HG03097 (cell line): Measurements from ENCODE around the gene DUS1L.

Experiments used
- ATAC-seq: cut with Tn5 transposase; IDR thresholded peaks from one replicate; pipeline ENCODE4 v1.9.1; 2021; ENCODE audit not compliant: unreplicated experiment, low FRiP score

Gene DUS1L

DNA sequence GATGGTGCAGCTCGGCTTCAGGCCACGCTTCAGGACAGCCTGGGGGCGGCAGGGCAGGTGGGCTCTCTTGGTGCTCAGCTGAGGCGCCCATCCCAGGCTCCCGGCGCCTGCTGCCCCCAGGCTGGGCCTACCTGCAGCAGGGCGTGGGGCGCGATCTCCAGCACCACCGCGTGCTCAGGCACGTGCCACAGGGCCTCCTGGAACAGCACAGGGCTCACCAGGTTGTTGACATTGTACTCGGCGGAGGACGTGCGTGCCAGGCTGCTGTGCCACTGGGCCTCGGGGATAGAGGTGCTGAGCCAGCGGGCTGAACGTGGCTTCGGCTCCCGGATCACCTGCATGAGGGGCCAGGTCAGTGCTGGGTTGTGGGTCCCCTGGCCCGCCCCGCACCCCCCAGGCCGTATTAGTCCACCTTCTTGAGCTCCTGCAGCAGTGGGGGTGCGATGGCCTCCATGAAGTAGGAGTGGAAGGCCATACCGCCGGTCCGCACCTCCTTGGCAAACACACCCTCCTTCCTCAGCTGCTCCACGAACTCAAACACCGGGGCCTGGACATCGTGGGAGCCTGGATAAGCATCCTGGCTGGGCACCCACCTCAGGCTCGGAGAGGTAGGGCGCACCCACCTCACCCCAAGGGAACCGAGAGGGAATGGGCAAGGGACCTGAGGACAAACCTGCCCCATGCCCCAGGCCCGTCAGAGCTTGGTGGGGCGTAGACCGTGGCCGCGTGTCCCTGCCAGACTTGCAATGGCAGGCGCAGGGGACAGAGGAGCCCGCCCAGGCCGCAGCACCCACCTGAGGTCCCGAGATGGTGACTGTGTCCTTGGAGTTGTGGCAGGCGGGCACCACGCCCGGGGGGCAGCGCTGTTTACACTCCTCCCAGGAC is 23.5 kb upstream of the DUS1L start:
- ATAC-seq = no peak

DNA sequence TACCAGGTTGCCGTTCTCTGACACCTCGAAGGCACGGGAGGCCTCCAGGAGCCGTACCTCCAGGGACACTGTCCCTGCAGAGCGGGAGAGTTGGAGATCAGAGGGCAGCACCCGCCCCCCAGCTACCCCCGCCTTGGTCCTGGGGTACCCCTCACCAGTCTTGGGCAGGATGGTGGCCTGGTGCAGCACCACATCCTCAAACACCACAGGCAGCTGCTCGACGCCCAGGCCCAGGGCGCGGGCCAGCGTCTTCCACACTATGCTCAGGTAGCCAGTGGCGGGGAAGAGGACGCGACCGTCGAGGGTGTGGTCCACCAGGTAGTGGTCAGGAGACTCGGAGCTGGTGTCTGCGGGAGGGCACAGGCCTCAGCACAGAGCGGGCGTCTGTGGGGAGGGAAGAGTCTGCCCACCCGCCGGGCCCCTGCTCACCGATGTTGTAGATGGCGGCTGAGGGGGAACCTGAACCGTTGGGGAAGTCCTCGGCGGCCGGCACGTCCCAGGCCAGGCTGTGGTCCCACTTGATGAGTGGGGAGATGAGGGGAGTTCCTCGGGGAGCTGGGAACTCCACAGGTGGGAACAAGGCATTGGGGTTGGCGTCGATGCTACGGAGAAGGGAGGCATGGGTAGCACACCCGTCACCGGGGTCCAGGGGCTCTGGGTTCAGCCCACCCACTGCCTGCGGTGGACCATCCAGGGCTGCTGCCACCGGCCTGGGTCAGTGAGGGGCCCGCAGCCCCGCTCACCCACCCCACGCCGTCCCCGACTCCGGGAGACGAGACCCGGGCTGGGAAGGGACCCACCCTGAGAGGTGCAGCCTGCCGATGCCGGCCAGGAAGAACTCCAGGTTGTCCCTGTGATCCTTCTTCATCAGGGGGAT is 22.6 kb upstream of the DUS1L start:
- no peak for ATAC-seq

DNA sequence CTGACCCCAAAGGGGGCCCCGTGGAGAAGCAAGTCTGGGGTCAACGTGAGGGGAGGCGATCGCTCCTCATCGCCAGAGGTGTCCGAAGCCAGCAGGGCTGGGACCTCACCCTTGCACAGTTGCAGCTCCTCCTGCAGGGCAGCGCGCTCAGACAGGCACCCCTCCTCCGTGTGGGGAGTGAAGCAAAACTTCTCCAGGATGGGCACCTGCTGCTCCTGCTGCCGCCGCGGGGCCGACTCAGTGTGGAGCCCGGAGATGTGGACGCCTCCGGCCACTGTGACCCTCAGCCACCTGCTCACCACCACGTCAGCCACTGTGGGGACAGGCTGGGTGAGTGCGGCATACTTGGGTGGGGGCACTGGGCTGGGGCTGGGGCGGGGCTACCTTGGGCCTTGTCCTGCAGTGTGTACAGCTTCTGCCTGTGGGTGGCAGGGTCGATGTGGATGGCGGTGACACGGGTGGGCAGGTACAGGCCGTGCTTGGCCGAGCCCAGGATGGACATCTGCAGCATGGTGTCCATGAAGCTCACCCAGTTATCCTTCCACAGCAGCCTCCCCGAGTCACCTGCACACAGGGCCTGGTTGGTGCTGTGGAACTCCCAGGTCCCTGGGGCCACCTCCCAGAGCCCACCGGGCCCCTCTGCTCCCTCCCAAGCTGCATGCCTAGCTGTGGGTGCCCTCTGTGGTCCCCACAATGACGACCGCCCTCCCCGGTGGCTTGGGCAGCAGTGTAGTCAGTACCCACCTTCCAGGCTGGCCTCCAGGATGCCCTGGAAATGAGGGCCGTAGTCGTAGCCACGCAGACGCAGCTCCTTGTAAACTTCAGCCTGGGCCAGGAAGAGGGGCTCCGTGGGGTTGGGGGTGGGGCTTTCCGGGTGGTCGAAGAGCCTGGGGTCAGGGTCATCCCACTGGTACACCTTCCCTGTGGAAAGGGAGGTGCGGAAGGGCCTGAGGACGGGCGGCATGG is 21.6 kb upstream of the DUS1L start:
- no peak for ATAC-seq

DNA sequence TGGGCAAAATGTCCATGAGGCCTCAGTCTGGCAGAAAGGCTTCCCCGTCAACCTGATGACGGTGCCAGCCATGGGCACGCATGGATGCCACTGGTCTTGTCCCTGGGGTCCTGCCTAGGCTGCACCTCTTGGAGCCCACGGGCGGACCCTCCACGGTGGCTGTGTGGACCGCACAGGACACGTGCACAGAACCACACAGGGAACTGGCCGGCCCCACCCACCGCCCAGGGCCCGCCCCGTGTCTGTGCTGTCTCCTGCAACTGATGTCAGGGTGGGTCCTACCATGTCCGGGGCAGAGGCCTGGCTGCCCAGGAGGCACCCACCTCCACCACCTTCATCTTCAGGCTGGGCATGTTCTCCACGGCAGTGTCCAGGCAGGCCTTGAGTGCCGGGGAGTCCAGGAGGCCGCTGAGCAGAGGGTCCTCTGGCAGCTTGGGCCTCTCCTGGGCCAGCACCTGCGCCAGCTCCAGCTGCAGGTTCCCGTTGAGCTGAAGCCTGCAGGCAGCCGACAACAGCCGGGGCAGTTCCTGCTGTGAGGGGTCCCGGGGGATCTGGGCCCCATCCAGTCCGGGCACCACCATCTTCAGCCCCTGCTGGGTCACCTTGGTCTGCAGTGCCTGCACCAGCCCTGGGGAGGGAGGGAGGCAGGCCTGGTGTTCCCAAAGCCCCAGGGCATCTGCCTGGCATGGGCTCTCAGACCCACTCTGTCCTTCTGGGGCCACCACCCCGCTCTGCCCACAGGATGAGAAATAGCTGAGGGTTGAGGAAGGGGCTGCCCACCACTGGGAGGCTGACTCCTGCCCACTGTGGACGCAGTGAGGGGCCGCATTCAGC is 20.5 kb upstream of the DUS1L start:
- ATAC-seq = no peak

DNA sequence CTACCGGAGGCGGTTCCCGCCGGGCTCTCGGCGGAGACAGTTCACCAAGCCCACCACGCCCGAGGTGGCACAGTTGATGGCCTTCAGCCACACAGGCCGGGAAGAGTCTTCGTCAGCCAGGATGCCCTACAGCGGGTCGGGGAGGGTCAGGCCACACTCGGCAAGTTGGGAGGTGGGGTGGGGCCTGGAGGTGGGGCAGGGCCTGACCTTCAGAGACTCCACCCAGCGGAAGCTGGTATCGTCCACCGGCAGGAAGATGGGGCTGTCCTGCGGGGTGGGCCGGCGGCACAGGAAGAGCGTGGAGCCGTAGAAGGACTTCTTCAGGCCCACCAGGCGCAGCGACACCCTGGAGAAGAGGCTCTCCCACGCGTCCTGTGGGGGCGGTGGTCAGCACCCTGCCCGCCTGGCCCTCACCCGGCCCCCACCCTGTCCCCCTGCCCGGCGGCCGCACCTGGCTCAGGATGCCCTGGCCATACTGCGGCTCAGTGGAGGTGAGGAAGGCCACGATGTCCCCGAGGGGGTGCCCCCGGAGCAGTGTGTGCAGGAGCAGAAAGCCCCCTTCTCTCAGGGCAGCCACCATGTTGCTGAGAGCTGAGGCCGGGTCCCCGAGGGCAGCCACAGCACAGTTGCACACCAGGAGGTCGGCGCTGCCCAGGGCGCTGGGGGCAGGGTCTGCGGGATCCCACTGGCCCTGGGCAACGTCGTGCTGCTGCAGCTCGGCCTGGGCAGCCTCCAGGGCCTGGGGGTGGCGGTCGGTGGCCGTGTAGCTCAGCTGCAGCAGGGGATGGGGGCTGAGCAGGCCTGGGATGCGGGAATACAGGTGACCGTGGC is 19.6 kb upstream of the DUS1L start:
- no peak for ATAC-seq

DNA sequence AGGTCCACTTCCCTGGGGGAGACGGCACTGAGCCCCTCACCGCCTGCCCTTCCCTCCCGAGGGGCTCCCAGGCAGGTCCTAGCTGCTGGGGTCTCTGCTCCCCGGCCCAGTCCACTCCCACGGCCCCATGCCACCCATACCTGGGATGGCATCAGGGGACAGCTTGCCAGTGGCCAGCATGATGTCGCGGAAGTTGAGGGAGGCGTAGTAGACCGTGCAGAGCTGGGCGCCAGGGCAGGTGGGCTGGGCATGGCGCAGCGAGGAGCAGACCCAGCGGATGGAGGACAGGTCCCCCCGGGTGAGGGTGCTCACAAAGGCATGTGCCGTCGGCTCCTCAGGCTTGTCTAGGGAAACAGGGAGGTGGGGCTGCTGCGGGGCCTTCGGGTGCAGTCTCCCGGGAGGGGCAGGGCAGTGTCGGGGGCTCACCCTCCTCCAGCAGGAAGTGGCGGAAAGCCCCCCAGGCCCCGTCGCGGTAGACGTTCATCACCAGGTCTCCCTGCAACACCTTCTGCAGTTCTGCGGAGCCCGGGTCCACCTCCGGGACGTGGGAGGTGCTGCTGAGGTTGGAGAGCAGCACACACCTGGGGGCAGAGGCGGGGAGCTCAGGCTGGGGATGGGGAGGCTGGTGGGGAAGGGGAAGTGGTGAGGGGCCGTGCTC is 18.9 kb upstream of the DUS1L start:
- no peak for ATAC-seq

DNA sequence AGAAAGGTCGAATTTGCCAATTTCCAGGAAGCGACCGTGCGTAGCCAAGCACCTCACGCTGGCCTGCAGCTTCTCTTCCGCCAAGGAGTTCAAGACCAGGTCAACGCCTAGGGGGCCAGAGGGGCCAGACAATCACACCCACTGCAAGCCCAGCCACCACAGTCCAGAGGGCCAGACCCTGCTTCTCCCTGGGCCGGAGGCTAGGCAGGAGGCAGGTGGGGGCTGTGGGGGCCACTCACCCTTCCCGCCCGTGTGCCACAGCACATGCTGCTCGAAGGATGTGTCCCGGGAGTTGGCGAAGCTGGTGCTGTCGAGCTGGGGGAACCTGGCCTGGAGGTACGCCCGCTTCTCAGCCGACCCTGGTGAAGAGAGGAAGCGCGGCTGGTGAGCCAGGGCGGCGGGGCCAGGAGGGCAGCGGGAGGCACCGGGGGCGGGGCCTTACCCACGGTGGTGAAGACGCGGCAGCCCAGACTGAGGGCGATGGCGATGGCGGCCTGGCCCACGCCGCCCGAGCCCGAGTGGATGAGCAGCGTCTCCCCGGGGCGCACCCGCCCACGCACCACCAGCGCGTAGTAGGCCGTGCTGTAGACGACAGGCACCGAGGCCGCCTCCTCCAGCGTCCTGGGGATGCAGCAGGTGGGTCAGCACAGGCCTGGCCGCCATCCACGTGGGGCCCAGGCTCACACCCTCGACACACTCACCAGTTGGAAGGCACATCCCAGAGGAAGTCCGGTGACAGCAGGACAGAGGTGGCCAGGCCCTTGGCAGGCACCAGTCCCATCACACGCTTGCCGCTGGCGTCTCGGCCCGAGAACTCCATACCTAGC is 18.1 kb upstream of the DUS1L start:
- ATAC-seq = no peak

DNA sequence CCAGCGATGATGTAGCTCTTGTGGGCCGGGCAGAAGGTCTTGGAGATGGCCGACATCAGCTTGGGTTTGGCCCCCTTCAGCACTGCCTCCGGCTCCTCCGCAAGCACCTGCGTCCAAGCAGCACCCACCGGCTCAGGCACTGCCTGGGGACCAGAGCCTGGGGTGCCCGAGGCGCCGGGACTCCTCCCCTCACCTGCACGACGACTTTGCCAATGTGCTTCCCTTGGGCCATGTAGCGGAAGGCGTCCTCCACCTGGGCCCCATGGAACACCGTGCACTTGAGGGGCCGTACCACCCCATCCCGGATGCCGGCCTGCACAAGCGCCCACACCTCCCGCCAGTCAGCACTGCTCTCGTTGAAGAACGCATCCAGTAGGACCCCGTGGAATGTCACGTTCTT is 17.4 kb upstream of the DUS1L start:
- no peak for ATAC-seq

DNA sequence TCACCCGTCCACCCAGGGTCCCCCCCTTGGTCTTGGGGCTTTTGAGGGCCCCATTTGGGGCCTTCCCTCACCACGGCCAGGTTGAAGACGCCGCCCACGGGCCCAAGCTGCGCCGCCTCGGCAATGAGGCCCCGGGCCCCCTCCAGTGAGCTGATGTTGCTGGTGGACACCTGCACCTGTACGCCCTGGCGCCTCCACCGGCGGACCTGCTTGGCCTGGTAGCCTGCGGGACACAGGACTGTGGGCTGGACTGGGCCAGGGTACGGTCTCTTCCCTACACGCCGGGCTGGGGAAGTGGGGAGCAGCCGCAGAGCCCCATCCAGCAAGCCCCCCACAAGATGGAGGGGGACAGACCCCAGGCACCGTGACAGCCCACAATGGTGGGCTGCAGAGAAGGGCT is 16.9 kb upstream of the DUS1L start:
- no peak for ATAC-seq

DNA sequence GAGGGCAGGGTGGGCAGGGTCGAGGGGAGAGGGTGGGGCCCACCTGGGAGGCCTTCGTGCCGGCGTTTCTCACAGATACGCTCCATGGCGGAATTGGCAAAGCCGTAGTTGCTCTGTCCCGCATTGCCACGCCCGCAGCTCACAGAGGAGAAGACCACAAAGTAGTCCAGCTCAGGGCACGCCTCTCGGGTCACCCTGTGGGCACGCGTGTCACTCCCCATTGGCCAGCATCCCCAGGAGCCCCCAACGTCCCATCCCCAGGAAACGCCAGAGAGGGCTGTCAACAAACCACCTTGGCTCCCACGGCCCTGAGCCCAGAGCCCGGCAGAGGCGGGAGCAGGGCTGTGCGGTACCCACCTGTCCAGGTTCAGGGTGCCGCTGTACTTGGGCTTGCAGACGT is 16.4 kb upstream of the DUS1L start:
- ATAC-seq = no peak

DNA sequence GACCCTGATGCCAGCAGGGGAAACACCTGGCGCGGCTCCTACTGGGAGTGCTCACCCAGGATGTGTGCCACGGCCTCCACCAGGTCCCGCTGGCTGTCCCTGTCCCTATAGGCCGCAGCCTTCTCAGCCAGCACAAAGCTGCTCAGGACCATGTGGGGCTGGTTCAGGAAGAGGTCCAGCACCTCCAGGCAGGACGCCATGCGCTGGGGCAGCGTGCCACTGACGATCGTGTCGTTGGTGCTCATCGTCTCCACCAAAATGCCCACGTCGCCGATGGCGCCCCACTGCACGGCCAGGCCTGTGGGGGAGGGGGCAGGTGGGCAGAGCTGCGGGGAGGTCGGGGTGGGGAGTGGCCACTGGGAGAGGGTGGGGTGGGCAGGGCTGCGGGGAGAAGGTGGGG is 15.9 kb upstream of the DUS1L start:
- ATAC-seq = no peak

DNA sequence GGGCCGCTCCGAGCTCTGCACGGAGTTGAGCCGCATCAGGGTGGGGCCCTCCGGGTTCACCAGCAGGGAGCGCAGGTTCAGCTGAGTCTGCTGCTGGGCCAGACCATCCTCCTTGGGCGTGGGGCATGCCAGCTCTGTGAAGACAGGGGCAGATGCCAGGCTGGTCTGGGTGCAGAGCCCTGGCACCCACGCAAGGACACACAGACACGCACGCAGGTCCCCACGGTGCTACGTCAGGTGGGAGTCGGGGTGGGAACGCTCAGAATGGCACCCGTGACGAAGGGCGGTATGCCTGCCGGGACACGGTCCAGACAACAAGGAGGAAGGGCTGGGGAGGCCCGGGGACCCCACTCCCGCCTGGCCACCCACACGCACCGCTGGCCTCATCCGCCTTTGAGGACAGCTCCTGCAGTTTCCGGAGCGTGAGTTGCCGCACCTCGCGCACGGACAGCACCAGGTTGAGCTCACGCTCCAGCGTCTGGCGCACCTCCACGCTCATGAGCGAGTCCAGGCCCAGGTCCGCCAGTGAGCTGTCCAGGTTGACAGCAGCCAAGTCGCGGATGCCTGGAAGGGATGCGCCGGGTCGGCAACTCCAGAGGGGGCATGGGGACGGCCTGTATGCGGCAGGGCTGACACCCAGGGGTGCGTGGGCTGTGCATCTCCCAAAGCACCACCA is 15.3 kb upstream of the DUS1L start:
- ATAC-seq = no peak

DNA sequence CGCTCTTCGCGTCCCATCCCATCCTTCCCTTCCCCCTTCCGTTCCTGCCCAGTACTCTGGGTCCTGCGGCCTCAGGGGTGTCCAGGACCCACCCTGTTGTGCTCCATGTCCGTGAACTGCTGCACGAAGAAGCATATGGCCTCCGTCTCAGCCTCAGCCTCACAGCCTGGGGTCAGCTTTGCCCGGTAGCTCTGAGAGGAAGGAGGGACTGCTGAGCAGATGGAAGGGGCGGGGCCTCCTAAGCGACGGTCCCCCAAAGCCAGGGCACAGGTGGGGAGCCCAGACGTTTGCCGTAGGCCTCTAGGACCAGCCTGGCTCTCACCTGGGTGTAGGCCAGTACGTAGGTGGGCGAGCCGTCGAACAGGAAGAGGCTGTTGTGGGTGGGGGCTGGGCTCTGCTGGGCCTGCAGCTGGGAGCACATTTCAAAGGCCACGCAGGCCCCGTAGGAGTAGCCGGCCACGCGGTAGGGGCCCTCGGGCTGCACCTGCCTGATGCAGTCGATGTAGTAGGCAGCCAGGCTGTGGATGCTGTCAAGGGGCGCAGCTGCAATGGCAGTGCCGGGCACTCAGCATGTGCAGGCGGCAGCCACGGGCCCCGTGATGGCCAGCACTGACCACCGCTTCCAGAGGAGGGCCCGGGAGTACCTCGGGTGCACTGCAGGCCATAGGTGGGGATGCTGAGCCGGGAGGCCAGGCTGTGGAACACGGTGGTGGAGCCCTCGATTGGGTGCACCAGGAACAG is 14.6 kb upstream of the DUS1L start:
- ATAC-seq = no peak

DNA sequence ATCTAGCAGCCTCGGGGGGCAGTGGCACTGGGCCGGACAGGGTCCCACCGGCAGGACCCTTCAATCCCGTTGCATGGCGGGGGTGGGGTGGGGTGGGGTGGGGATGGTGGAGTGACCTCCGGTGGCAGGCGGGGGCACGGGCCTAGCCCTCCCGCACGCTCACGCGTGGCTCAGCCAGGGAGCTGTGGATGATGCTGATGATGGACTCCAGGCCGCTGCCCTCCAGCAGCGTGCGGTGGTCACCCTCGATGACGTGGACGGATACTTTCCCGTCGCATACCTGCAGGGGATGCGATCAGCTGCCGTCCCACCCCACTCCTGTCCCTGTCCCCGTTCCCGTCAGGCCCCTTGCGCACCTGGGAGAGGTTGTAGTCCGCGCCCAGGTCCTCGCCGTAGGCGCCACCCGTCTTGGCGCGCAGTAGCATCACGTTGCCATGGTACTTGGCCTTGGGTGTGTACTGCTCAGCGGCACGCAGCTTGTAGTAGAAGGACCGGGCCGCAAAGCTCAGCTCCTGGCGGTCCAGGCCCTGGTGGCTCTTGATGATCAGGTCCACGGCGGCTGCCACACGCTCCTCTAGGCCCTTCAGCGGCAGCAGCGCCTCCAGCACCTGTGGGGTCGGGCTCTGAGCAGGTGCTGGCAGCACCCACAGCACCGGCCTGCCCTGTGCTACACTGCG is 13.5 kb upstream of the DUS1L start:
- no peak for ATAC-seq

DNA sequence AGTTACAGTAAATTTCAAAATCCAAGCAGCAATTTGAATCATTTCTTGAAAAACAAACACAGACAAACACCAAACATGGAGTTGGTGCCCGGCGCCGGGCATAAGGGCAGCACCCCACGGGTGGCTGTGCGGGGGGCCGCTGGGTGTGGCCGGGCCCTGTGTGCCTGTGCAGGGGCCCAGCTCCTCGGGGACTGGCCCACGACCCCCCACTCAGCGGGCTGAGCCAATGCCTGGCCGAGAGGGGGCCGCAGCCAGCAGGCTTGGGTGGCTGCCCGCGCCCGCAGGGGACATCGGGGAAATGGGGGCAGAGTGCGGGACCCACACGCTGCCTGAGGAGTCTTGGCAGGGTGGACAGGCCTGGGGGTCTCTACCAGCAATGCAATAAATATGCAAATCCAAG is 12.8 kb upstream of the DUS1L start:
- ATAC-seq = no peak
